Mammary epithelial cell (primary cell): ENCODE measurements around the gene BRSK1.
"Not testable (repeated sequence)": the region's sequence is repeated elsewhere in the genome, so short reads cannot be mapped to it uniquely, and the experiment has no call there.

Source experiments
- CTCF ChIP-seq, 2 donors: IDR thresholded peaks in 1 of 2; conservative IDR thresholded peaks in 1 of 2; 2 replicates each; pipeline ENCODE4 v1.5.1; 2011 to 2012; ENCODE audit warnings: inconsistent platforms in 2 of 2, low read length in 2 of 2, mild to moderate bottlenecking in 2 of 2, control low read depth in 1 of 2, low read depth in 1 of 2; ENCODE audit not compliant: insufficient read depth in 1 of 2; ENCODE audit errors: extremely low read depth in 1 of 2
- EZH2 ChIP-seq: IDR thresholded peaks from 2 replicates; pipeline ENCODE4 v1.6.1; 2012; ENCODE audit warnings: low read length, inconsistent platforms, borderline replicate concordance

- not testable (repeated sequence) for TF ChIP-seq CTCF (conservative IDR thresholded peaks at IDR 0.05 in 1 of 2, IDR thresholded peaks at IDR 0.05 in 1 of 2; ENCODE audit: extremely low read depth in 1 of 2, insufficient read depth in 1 of 2, low read depth in 1 of 2, low read length in 2 of 2); EZH2
Observed at GRCh38 chr19:55328774-55329318, 45.0 kb downstream of the BRSK1 start.
